H1 (cell line): ENCODE results near the gene LTC4S.

ENCODE experiments used
- PHF8 ChIP-seq: fragments of 200-600 bp; sonication (generic); conservative IDR thresholded peaks from 2 replicates; pipeline ENCODE4 v1.7.1; 2012; ENCODE audit warnings: low read depth, mild to moderate bottlenecking, inconsistent platforms, low read length, moderate library complexity
- TF ChIP-seq, protein P1 (sequence below), 3 experiments: IDR thresholded peaks; 1 replicate in 2 of 3; 2 replicates in 1 of 3; pipeline versions ENCODE4 v1.5.1 to v1.6.1; 2011; ENCODE audit warnings: low read length in 3 of 3, mild to moderate bottlenecking in 3 of 3, inconsistent platforms in 2 of 3, low read depth in 1 of 3, moderate library complexity in 1 of 3; ENCODE audit not compliant: insufficient read depth in 1 of 3; ENCODE audit errors: control extremely low read depth in 1 of 3

DNA sequence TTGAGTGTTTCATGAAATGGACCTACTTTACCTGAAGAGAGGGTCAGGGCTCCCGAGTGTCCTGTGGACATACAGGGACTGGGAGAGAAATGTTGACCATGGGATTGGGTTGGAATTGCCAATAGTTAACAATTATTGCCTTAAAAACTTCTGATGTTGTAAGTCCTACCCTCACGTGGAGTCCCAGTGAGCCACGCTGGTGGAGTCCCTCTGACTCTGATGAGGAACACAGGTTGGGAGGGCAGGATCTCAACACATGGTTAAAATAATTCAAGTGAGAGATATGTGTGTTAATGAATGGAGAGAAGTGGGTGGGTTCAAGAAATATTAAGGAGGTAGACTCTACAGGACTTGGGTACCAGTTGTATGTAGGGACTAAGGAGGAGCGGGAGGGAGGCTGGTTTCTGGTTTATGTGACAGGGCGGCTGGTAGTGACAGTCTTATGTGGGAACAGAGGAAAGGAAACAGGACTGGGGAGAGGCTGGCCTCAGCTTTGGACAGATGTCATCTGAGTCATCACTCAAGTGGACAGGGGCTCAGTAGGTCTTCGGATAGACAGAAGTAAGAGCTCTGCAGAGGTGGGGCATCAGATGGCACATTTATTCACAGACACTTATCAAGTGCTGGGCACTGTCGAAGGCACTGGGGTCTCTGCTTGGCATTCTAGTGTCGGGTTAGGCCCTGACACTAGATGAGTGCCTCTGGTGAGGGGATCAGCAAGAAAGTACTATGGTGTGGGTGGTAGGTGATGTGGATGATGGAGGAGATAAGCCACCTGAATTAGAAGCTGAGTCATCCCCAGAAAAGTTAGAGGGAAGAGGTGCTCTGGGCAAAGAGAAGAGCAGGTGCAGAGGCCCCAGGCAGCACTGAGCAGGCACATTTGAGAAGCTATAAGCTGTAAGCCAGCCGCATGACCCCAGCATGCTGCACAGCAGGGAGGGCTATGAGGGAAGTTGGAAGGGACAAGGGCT, 33.9 kb upstream of the LTC4S start:
- TF ChIP-seq, protein P1, sequence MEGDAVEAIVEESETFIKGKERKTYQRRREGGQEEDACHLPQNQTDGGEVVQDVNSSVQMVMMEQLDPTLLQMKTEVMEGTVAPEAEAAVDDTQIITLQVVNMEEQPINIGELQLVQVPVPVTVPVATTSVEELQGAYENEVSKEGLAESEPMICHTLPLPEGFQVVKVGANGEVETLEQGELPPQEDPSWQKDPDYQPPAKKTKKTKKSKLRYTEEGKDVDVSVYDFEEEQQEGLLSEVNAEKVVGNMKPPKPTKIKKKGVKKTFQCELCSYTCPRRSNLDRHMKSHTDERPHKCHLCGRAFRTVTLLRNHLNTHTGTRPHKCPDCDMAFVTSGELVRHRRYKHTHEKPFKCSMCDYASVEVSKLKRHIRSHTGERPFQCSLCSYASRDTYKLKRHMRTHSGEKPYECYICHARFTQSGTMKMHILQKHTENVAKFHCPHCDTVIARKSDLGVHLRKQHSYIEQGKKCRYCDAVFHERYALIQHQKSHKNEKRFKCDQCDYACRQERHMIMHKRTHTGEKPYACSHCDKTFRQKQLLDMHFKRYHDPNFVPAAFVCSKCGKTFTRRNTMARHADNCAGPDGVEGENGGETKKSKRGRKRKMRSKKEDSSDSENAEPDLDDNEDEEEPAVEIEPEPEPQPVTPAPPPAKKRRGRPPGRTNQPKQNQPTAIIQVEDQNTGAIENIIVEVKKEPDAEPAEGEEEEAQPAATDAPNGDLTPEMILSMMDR (IDR thresholded peaks at IDR 0.05; ENCODE audit: control extremely low read depth in 1 of 3, insufficient read depth in 1 of 3, low read depth in 1 of 3, low read length in 3 of 3): no peak
- no peak for TF ChIP-seq PHF8
